H1 (cell line): ENCODE data around the gene BIRC7. TPM values are rescaled to one million over a fixed set of nuclear protein-coding genes. Genes with fewer than 3 reads are reported as not detected.

Source experiments
- CTCF ChIA-PET: fragments of 300-600 bp; sonication (Branson Sonifier 250); formaldehyde crosslinking; loops from one replicate; lab custom pipeline; 2021; ENCODE audit not compliant: partially characterized antibody; lab: Charles Lee
- POLR2A ChIA-PET: fragments of 300-600 bp; sonication (Branson Sonifier 250); formaldehyde crosslinking; loops from one replicate; lab custom pipeline; 2021; ENCODE audit warnings: inconsistent platforms; ENCODE audit not compliant: partially characterized antibody; lab: Charles Lee
- DNase-seq, 2 experiments: peaks; one replicate each; pipeline versions ENCODE4 v3.0.0 to v3.0.0-alpha.2; 2010 to 2022; ENCODE audit warnings: low spot score in 2 of 2, low read depth in 1 of 2, mixed read lengths in 1 of 2
- FAIRE-seq: peaks from 2 replicates; lab custom pipeline; 2011; peaks lifted over from hg19 to GRCh38; lab: Jason Lieb, UNC
- H2AFZ ChIP-seq: 2 replicates; pipeline ENCODE4 v1.8.1; 2012; ENCODE audit warnings: low read length, inconsistent platforms
- H2AK5ac ChIP-seq: 2 replicates; pipeline ENCODE4 v1.6.1; 2013; ENCODE audit warnings: low read depth, low read length
- H2BK120ac ChIP-seq: replicated peaks from 2 replicates; pipeline ENCODE3; 2013; ENCODE audit warnings: low read depth, low read length, inconsistent platforms
- H2BK12ac ChIP-seq: 2 replicates; pipeline ENCODE4 v1.6.1; 2013; ENCODE audit warnings: low read depth, low read length
- H2BK15ac ChIP-seq: 2 replicates; pipeline ENCODE4 v1.6.1; 2013; ENCODE audit warnings: low read length
- H2BK20ac ChIP-seq: 2 replicates; pipeline ENCODE4 v1.6.1; 2013; ENCODE audit warnings: low read length
- H2BK5ac ChIP-seq: 2 replicates; pipeline ENCODE4 v1.6.1; 2013; ENCODE audit warnings: low read depth, low read length
- H3K14ac ChIP-seq: 2 replicates; pipeline ENCODE4 v1.6.1; 2013; ENCODE audit warnings: inconsistent platforms; ENCODE audit not compliant: insufficient read length
- H3K18ac ChIP-seq: 2 replicates; pipeline ENCODE4 v1.6.1; 2013; ENCODE audit warnings: low read length; ENCODE audit errors: extremely low read depth
- H3K23ac ChIP-seq: 2 replicates; pipeline ENCODE4 v1.6.1; 2013; ENCODE audit warnings: inconsistent platforms; ENCODE audit not compliant: insufficient read length
- H3K23me2 ChIP-seq: 2 replicates; pipeline ENCODE4 v1.6.1; 2013; ENCODE audit warnings: low read depth, low read length
- H3K27ac ChIP-seq: 2 replicates; pipeline ENCODE4 v1.6.1; 2011; ENCODE audit warnings: low read depth, low read length, inconsistent platforms
- H3K27me3 ChIP-seq, 4 experiments: replicated peaks in 1 of 4; 1 replicate in 1 of 4; 2 replicates in 3 of 4; pipeline versions ENCODE4 v1.6.1 to v1.8.1; 2011 to 2013; ENCODE audit warnings: low read length in 3 of 4, mild to moderate bottlenecking in 3 of 4, inconsistent platforms in 2 of 4, mixed read lengths in 2 of 4, moderate library complexity in 1 of 4; ENCODE audit not compliant: control insufficient read depth in 3 of 4, insufficient read depth in 3 of 4; ENCODE audit errors: extremely low read depth in 1 of 4
- H3K36me3 ChIP-seq, 4 experiments: 2 replicates each; pipeline versions ENCODE4 v1.6.1 to v1.8.1; 2011 to 2013; ENCODE audit warnings: mild to moderate bottlenecking in 4 of 4, low read length in 3 of 4, moderate library complexity in 2 of 4, control low read depth in 1 of 4, inconsistent platforms in 1 of 4; ENCODE audit not compliant: insufficient read depth in 4 of 4, control insufficient read depth in 2 of 4
- H3K4ac ChIP-seq: replicated peaks from 2 replicates; pipeline ENCODE3; 2013; ENCODE audit warnings: low read length, low read depth, mixed read lengths, inconsistent platforms; ENCODE audit not compliant: insufficient read length
- H3K4me1 ChIP-seq, 4 experiments: replicated peaks in 1 of 4; 1 replicate in 1 of 4; 2 replicates in 3 of 4; pipeline versions ENCODE4 v1.6.1 to v1.8.1; 2011 to 2013; ENCODE audit warnings: low read length in 3 of 4, inconsistent platforms in 2 of 4, mixed read lengths in 1 of 4; ENCODE audit not compliant: insufficient read depth in 4 of 4, control insufficient read depth in 3 of 4
- H3K4me2 ChIP-seq, 2 experiments: 2 replicates each; pipeline versions ENCODE4 v1.6.1 to v1.8.1; 2011 to 2013; ENCODE audit warnings: low read depth in 2 of 2, low read length in 2 of 2, control low read depth in 1 of 2, inconsistent platforms in 1 of 2, mild to moderate bottlenecking in 1 of 2; ENCODE audit not compliant: insufficient read depth in 1 of 2
- H3K4me3 ChIP-seq, 4 experiments: fragments of 200-600, 300-600 bp in 1 of 4; sonication (generic), shearing (Covaris generic), sonication (Bioruptor Twin) in 1 of 4; 2 replicates each; pipeline versions ENCODE4 v1.5.1 to v1.8.1; 2011 to 2016; ENCODE audit warnings: low read length in 4 of 4, low read depth in 3 of 4, control low read depth in 2 of 4, inconsistent platforms in 2 of 4, mild to moderate bottlenecking in 2 of 4, mixed read lengths in 1 of 4, moderate library complexity in 1 of 4; ENCODE audit not compliant: insufficient read depth in 2 of 4; ENCODE audit errors: extremely low read depth in 1 of 4
- H3K56ac ChIP-seq: replicated peaks from 2 replicates; pipeline ENCODE3; 2013; ENCODE audit warnings: low read depth, mild to moderate bottlenecking, mixed read lengths, low read length, inconsistent platforms; ENCODE audit not compliant: insufficient read length
- H3K79me1 ChIP-seq: 2 replicates; pipeline ENCODE4 v1.6.1; 2013; ENCODE audit warnings: low read depth, low read length, control low read depth
- H3K79me2 ChIP-seq, 2 experiments: 2 replicates each; pipeline versions ENCODE4 v1.6.1 to v1.8.1; 2012 to 2013; ENCODE audit warnings: low read length in 2 of 2, mild to moderate bottlenecking in 2 of 2, inconsistent platforms in 1 of 2; ENCODE audit not compliant: insufficient read depth in 2 of 2, control insufficient read depth in 1 of 2
- H3K9ac ChIP-seq, 4 experiments: replicated peaks in 1 of 4; 1 replicate in 1 of 4; 2 replicates in 3 of 4; pipeline versions ENCODE4 v1.6.1 to v1.8.1; 2011 to 2013; ENCODE audit warnings: low read depth in 3 of 4, low read length in 3 of 4, control low read depth in 2 of 4, mild to moderate bottlenecking in 2 of 4, moderate library complexity in 2 of 4, inconsistent platforms in 1 of 4; ENCODE audit errors: extremely low read depth in 1 of 4
- H3K9me3 ChIP-seq, 2 experiments: 2 replicates each; pipeline versions ENCODE4 v1.6.1 to v1.8.1; 2012 to 2013; ENCODE audit warnings: mild to moderate bottlenecking in 2 of 2, moderate library complexity in 2 of 2, control low read depth in 1 of 2, inconsistent platforms in 1 of 2, low read depth in 1 of 2, low read length in 1 of 2, mixed read lengths in 1 of 2; ENCODE audit not compliant: insufficient read depth in 2 of 2
- H4K20me1 ChIP-seq, 2 experiments: replicated peaks in 1 of 2; 2 replicates each; pipeline versions ENCODE3 to v1.8.1; 2011 to 2013; ENCODE audit warnings: inconsistent platforms in 2 of 2, low read length in 2 of 2, mild to moderate bottlenecking in 1 of 2; ENCODE audit not compliant: insufficient read depth in 2 of 2, control insufficient read depth in 1 of 2
- H4K5ac ChIP-seq: 2 replicates; pipeline ENCODE4 v1.6.1; 2013; ENCODE audit warnings: low read length, low read depth, mixed read lengths, inconsistent platforms; ENCODE audit not compliant: insufficient read length
- H4K8ac ChIP-seq: 2 replicates; pipeline ENCODE4 v1.8.0; 2013; ENCODE audit warnings: mild to moderate bottlenecking, moderate library complexity, low read length, inconsistent platforms; ENCODE audit not compliant: insufficient read depth; ENCODE audit errors: extremely low read depth
- H4K91ac ChIP-seq: replicated peaks from 2 replicates; pipeline ENCODE3; 2013; ENCODE audit warnings: low read length, mixed read lengths, inconsistent platforms; ENCODE audit not compliant: insufficient read length
- ASH2L ChIP-seq: fragments of 200-600, 300-600 bp; sonication (generic); IDR thresholded peaks from one replicate; pipeline ENCODE4 v1.7.1; 2017; ENCODE audit warnings: low read length
- BRCA1 ChIP-seq: IDR thresholded peaks from 2 replicates; pipeline ENCODE4 v1.6.1; 2012; ENCODE audit warnings: low read depth, low read length, improper control_type of control experiment
- CBX5 ChIP-seq: fragments of 300-800, 300-1000 bp; sonication (generic); IDR thresholded peaks from 2 replicates; pipeline ENCODE4 v1.7.1; 2016; ENCODE audit warnings: antibody characterized with exemption, low read length, low read depth
- CBX8 ChIP-seq: fragments of 300-800, 300-1000 bp; sonication (generic); IDR thresholded peaks from 2 replicates; pipeline ENCODE4 v1.7.1; 2016; ENCODE audit warnings: low read depth, low read length, borderline replicate concordance
- E2F6 ChIP-seq: IDR thresholded peaks from 2 replicates; pipeline ENCODE4 v1.6.1; 2012; ENCODE audit warnings: inconsistent platforms
- FOSL1 ChIP-seq: IDR thresholded peaks from 2 replicates; pipeline ENCODE4 v1.6.1; 2011; ENCODE audit warnings: mild to moderate bottlenecking, low read depth, low read length, moderate library complexity; ENCODE audit not compliant: insufficient read depth
- JUN ChIP-seq: IDR thresholded peaks from 2 replicates; pipeline ENCODE4 v1.6.1; 2011; ENCODE audit warnings: low read depth, mild to moderate bottlenecking, improper control_type of control experiment, low read length
- NRF1 ChIP-seq: IDR thresholded peaks from 2 replicates; pipeline ENCODE4 v1.6.1; 2011; ENCODE audit warnings: mild to moderate bottlenecking, low read depth, low read length, improper control_type of control experiment
- RBBP5 ChIP-seq: IDR thresholded peaks from 2 replicates; pipeline ENCODE4 v1.7.1; 2012; ENCODE audit warnings: low read depth, mild to moderate bottlenecking, inconsistent platforms, low read length, moderate library complexity, borderline replicate concordance
- RFX5 ChIP-seq: IDR thresholded peaks from 2 replicates; pipeline ENCODE4 v1.6.1; 2011; ENCODE audit warnings: low read depth, low read length, improper control_type of control experiment, borderline replicate concordance
- SIRT6 ChIP-seq: IDR thresholded peaks from one replicate; pipeline ENCODE4 v1.7.1; 2012; ENCODE audit warnings: low read length, inconsistent platforms
- YY1 ChIP-seq: IDR thresholded peaks from 2 replicates; pipeline ENCODE4 v1.6.1; 2011; ENCODE audit warnings: low read depth, mild to moderate bottlenecking, low read length
- WGBS, 2 experiments: shearing (Covaris generic) in 1 of 2; methylation state at CpG; one replicate each; pipeline versions ENCODE4 v1.1.6 to v1.1.7; 2013 to 2015; ENCODE audit warnings: low lambda C conversion rate in 2 of 2, mixed read lengths in 2 of 2, inconsistent platforms in 1 of 2, low coverage in 1 of 2, missing lambda C conversion rate in 1 of 2; ENCODE audit not compliant: insufficient replicate concordance in 2 of 2, insufficient coverage in 1 of 2, insufficient read length in 1 of 2; ENCODE audit errors: extremely low coverage in 1 of 2, missing lambda C conversion rate in 1 of 2; 5-methylcytosine and 5-hydroxymethylcytosine counted together
- polyA plus RNA-seq, 7 experiments: library from polyadenylated mRNA; depleted of rRNA in 3 of 7; stranded (reverse) in 5 of 7; unstranded in 2 of 7; fragments of >200 nt in 5 of 7; fragments of 200-250 nt in 2 of 7; gene quantifications; 1 replicate in 5 of 7; 2 replicates in 1 of 7; 4 replicates in 1 of 7; pipeline versions ENCODE4 v1.2.1 to v1.2.3, GENCODE V29; 2011 to 2013; ENCODE audit warnings: missing spikeins in 2 of 7, mixed read lengths in 2 of 7
- total RNA-seq: library from RNA; stranded (reverse); fragmentation: NEBNext Ultra II Directional; extraction: Animal tissue kit (Norgen Biotek cat#: 25700); gene quantifications from 2 replicates; pipeline ENCODE4 v1.2.1, GENCODE V29; 2021
- TF ChIP-seq, protein P1 (sequence below): IDR thresholded peaks from 2 replicates; pipeline ENCODE4 v1.6.1; 2011; ENCODE audit warnings: low read length, improper control_type of control experiment

The BIRC7 gene
- total and polyA plus RNA-seq, 2 of the 8 experiments (the other 6 are each of a cell fraction or from before 2014, with no cell fraction given), result 0.11 to 0.41 TPM

DNA sequence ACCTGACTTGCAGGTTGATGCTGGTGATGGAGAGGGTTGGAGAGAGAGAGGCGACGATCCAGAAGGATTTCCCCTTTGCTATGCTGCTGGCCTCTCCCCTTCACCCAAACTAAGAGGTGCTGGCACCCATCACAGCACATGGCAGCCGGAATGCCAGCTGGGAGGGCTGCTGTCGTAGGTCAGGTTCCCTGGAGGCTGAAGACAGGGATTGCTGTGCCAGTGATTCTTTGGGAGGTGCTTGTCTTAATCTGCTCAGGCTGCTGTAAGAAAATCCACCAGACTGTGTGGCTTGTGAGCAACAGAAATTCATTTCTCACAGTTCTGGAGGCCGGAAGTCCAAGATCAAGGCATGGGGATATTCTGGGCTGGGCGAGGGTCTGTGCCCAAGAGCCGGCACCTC, 32.6 kb downstream of the BIRC7 start:
- POLR2A ChIA-PET, result interaction anchor here (0.6 kb wide), 1 partner anchor 12 kb away, joined by 3 read pairs; no protein-coding TSS in a partner anchor
- TF ChIP-seq ASH2L, result no peak
- no peak for TF ChIP-seq YY1
- no peak for TF ChIP-seq FOSL1
- no peak for TF ChIP-seq E2F6
- TF ChIP-seq, protein P1, sequence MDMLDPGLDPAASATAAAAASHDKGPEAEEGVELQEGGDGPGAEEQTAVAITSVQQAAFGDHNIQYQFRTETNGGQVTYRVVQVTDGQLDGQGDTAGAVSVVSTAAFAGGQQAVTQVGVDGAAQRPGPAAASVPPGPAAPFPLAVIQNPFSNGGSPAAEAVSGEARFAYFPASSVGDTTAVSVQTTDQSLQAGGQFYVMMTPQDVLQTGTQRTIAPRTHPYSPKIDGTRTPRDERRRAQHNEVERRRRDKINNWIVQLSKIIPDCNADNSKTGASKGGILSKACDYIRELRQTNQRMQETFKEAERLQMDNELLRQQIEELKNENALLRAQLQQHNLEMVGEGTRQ, result no peak
- no peak for TF ChIP-seq NRF1
- TF ChIP-seq CBX5, result no peak
- no peak for TF ChIP-seq RFX5
- TF ChIP-seq JUN, result no peak
- TF ChIP-seq CBX8, result no peak
- TF ChIP-seq BRCA1, result no peak
- no peak for TF ChIP-seq RBBP5
- no peak for TF ChIP-seq SIRT6

More for the DNA sequence above, 32.6 kb downstream of the BIRC7 start:
- H3K14ac ChIP-seq, result no peak overlapping the region
- CTCF ChIA-PET, result interaction anchor here (1.1 to 11.0 kb wide), 3 partner anchors 13 to 44 kb away, joined by 4 to 63 read pairs (median 8); no protein-coding TSS in a partner anchor
- FAIRE-seq, result no peak
- no peak overlapping the region for H2BK5ac ChIP-seq
- H3K56ac ChIP-seq, result no peak overlapping the region
- H2BK15ac ChIP-seq, result no peak overlapping the region
- H3K79me1 ChIP-seq, result no peaks in the 10 kb centered on the region
- 93% methylated on average over 7 of the region's 7 CpGs; no CpG with 5 or more reads in 1 of the 2 experiments for WGBS, 2 experiments
- peaks cover 0 to 2% (median 0%) of the 10 kb centered on the region in 4 experiments; a peak in 2 of 7 replicates for H3K27me3 ChIP-seq
- H3K9me3 ChIP-seq, result no peaks in the 10 kb centered on the region
- H2AFZ ChIP-seq, result no peak overlapping the region
- H2BK12ac ChIP-seq, result no peak overlapping the region
- no peak overlapping the region for H3K27ac ChIP-seq
- H3K4me3 ChIP-seq, result no peak overlapping the region
- no peak overlapping the region for H3K9ac ChIP-seq
- H4K91ac ChIP-seq, result no peak overlapping the region
- no peak overlapping the region for H4K5ac ChIP-seq
- H3K4me1 ChIP-seq, result peaks cover 0 to 2% (median 0%) of the 10 kb centered on the region in 4 experiments; a peak in 2 of 7 replicates
- no peak overlapping the region for H3K18ac ChIP-seq
- H2BK20ac ChIP-seq, result no peak overlapping the region
- no peaks in the 10 kb centered on the region for H3K23me2 ChIP-seq
- peaks cover 1 to 3% of the 10 kb centered on the region in 2 experiments for H3K79me2 ChIP-seq
- no peak overlapping the region for H2BK120ac ChIP-seq
- no peak overlapping the region for H3K23ac ChIP-seq
- H3K4me2 ChIP-seq, result no peak overlapping the region
- H4K8ac ChIP-seq, result no peak overlapping the region
- DNase-seq, result no peak
- peaks cover 2 to 3% of the 10 kb centered on the region in 2 experiments for H4K20me1 ChIP-seq
- H3K36me3 ChIP-seq, result no peaks in the 10 kb centered on the region
- H2AK5ac ChIP-seq, result no peak overlapping the region
- H3K4ac ChIP-seq, result no peak overlapping the region
